Measurements from ENCODE around the gene SLC35F1.
"Not testable (repeated sequence)": the region's sequence is repeated elsewhere in the genome, so short reads cannot be mapped to it uniquely, and the experiment has no call there.

Gene SLC35F1

GRCh38 chr6:117928833-117929232, 21.8 kb downstream of the SLC35F1 start:
- DNase-seq: no peak

- DNase-seq: no peak
Measured at GRCh38 chr6:117929501-117929900, 22.4 kb downstream of the SLC35F1 start.

GRCh38 chr6:117930645-117931044, 23.6 kb downstream of the SLC35F1 start:
- DNase-seq: no peak

GRCh38 chr6:117932001-117932400, 24.9 kb downstream of the SLC35F1 start:
- no peak for DNase-seq

- DNase-seq: no peak
Measured at GRCh38 chr6:117932676-117933075, 25.6 kb downstream of the SLC35F1 start.

GRCh38 chr6:117933471-117933870, 26.4 kb downstream of the SLC35F1 start:
- no peak for DNase-seq

- no peak for DNase-seq
Measured at GRCh38 chr6:117938311-117938995, 31.4 kb downstream of the SLC35F1 start.

- no peak for DNase-seq
Measured at GRCh38 chr6:117947234-117947633, 40.2 kb downstream of the SLC35F1 start.

- no peak for DNase-seq
Measured at GRCh38 chr6:117951783-117952182, 44.7 kb downstream of the SLC35F1 start.

- DNase-seq: no peak
Measured at GRCh38 chr6:117955684-117956256, 48.7 kb downstream of the SLC35F1 start.

GRCh38 chr6:117956386-117956785, 49.3 kb downstream of the SLC35F1 start:
- no peak for DNase-seq

GRCh38 chr6:117958536-117958935, 51.5 kb downstream of the SLC35F1 start:
- no peak for DNase-seq

GRCh38 chr6:117960877-117961276, 53.8 kb downstream of the SLC35F1 start:
- no peak for DNase-seq

- no peak for DNase-seq
Measured at GRCh38 chr6:117961301-117961700, 54.2 kb downstream of the SLC35F1 start.

- DNase-seq: not testable (repeated sequence)
Measured at GRCh38 chr6:117965763-117966162, 58.7 kb downstream of the SLC35F1 start.

GRCh38 chr6:117971637-117972036, 64.6 kb downstream of the SLC35F1 start:
- no peak for DNase-seq

GRCh38 chr6:117974914-117975627, 68.0 kb downstream of the SLC35F1 start:
- no peak for DNase-seq

- peak; percentile 21 for DNase-seq
Measured at GRCh38 chr6:117976030-117976651, 69.1 kb downstream of the SLC35F1 start.

GRCh38 chr6:117985916-117986315, 78.9 kb downstream of the SLC35F1 start:
- no peak for DNase-seq

- no peak for DNase-seq
Measured at GRCh38 chr6:117986396-117986795, 79.3 kb downstream of the SLC35F1 start.

- no peak for DNase-seq
Measured at GRCh38 chr6:117989086-117989485, 82.0 kb downstream of the SLC35F1 start.

GRCh38 chr6:117990151-117990550, 83.1 kb downstream of the SLC35F1 start:
- no peak for DNase-seq

GRCh38 chr6:117992856-117993255, 85.8 kb downstream of the SLC35F1 start:
- DNase-seq: no peak

- no peak for DNase-seq
Measured at GRCh38 chr6:118012944-118013343, 105.9 kb downstream of the SLC35F1 start.
